ENCODE measurements around the gene PRDX1. TPM values are rescaled to one million over a fixed set of nuclear protein-coding genes. Genes with fewer than 3 reads are reported as not detected.

The PRDX1 gene
- total RNA-seq, 1 donor from 2014 or later: 297 TPM

DNA sequence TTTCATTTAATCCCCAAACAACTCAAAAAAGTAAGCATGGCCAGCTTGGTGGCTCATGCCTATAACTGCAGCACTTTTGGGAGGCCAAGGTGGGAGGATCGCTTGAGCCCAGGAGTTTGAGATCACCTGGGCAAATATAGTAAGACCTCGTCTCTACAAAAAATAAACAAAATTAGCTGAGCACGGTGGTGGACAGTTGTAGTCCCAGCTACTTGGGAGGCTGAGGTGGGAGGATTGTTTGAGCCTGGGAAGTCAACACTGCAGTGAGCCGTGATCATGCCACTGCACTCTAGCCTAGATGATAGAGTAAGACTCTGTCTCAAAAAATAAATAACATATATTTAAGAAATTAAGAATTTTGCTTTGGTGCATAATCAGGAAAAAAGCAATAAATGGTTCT, 22.8 kb upstream of the PRDX1 start:
- no peak overlapping the region for H3K27ac Mint-ChIP-seq (ENCODE audit: unreplicated experiment)
- H3K27me3 Mint-ChIP-seq (ENCODE audit: low read depth): no peaks in the 10 kb centered on the region
- H3K9me3 Mint-ChIP-seq (ENCODE audit: low read depth): no peaks in the 10 kb centered on the region
- DNase-seq (ENCODE audit: low spot score): no peak
- TF ChIP-seq, protein P1, sequence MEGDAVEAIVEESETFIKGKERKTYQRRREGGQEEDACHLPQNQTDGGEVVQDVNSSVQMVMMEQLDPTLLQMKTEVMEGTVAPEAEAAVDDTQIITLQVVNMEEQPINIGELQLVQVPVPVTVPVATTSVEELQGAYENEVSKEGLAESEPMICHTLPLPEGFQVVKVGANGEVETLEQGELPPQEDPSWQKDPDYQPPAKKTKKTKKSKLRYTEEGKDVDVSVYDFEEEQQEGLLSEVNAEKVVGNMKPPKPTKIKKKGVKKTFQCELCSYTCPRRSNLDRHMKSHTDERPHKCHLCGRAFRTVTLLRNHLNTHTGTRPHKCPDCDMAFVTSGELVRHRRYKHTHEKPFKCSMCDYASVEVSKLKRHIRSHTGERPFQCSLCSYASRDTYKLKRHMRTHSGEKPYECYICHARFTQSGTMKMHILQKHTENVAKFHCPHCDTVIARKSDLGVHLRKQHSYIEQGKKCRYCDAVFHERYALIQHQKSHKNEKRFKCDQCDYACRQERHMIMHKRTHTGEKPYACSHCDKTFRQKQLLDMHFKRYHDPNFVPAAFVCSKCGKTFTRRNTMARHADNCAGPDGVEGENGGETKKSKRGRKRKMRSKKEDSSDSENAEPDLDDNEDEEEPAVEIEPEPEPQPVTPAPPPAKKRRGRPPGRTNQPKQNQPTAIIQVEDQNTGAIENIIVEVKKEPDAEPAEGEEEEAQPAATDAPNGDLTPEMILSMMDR (IDR thresholded peaks at IDR 0.05): no peak
- no peak overlapping the region for H3K4me3 Mint-ChIP-seq (ENCODE audit: unreplicated experiment)
- H3K36me3 Mint-ChIP-seq (ENCODE audit: low read depth): no peaks in the 10 kb centered on the region
- H3K4me1 Mint-ChIP-seq (ENCODE audit: low read depth): no peaks in the 10 kb centered on the region

DNA sequence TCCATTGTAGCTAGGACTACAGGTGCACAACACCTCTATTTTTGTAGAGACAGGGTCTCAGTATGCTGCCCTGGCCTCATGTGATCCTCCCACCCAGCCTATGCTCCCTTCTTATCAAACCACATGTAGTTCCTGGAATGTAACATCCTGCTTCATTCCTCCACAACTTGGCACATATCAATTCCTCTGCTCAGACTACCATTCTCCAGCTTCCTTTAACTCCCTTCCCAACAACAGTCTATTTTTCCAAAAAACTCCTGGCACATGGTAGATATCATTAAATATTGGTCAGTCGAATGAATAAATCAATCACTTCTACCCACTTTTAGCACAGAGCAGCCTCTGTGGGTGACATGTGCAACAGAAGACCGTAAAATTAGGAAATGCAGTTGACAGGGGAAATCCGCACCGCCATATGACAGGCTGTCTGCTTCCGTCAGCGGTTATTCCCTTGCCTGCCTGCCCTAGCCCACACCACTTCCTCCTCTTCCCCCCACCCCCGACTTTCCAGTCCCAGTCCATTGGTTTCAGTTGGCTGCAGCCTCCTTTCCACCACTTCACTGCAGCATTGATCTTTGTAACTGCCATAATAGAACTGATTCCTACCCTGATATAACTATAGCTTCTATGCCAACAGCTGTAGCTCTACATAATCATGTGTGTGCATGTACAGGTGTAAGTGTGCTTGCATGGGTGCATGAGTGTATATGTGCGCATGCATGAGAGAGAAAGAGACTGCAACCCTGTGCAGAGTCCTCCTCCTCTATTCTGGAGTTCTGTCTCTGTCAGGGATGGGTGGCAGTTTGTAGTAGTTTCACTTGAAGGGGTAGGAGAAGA, 22.1 kb upstream of the PRDX1 start:
- H3K27me3 Mint-ChIP-seq (ENCODE audit: low read depth): no peaks in the 10 kb centered on the region
- no peak overlapping the region for H3K4me3 Mint-ChIP-seq (ENCODE audit: unreplicated experiment)
- H3K4me1 Mint-ChIP-seq (ENCODE audit: low read depth): no peaks in the 10 kb centered on the region
- no peak for DNase-seq (ENCODE audit: low spot score)
- TF ChIP-seq, protein P1 (IDR thresholded peaks at IDR 0.05): no peak
- H3K27ac Mint-ChIP-seq (ENCODE audit: unreplicated experiment): no peak overlapping the region
- H3K36me3 Mint-ChIP-seq (ENCODE audit: low read depth): no peaks in the 10 kb centered on the region
- no peaks in the 10 kb centered on the region for H3K9me3 Mint-ChIP-seq (ENCODE audit: low read depth)

DNA sequence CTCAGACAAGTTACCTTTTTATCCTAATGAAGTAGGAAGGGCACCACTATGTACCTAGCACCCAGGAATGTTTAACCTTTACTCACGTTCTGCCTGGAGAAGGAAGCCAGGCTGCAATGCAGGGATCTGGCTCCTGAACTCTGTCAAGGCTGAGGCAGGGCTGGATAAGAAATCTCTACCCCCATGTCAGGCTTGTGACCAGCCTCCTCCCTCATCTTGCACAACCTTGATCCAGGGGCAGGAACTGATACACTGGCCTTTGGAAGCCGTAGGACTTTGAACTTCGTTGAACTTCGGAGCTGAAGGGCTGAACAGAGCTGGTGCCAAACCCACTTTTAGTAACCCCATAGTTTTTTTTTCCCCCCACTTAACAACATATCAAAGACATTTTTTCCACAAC, 20.9 kb upstream of the PRDX1 start:
- Mint-ChIP-seq H3K4me3 (ENCODE audit: unreplicated experiment) (no peak overlapping the region), H3K4me1 (ENCODE audit: low read depth) (no peaks in the 10 kb centered on the region), H3K27ac (ENCODE audit: unreplicated experiment) (no peak overlapping the region), H3K36me3 (ENCODE audit: low read depth) (no peaks in the 10 kb centered on the region), H3K9me3 (ENCODE audit: low read depth) (no peaks in the 10 kb centered on the region), H3K27me3 (ENCODE audit: low read depth) (no peaks in the 10 kb centered on the region)
- TF ChIP-seq, protein P1 (IDR thresholded peaks at IDR 0.05): no peak
- DNase-seq (ENCODE audit: low spot score): no peak

DNA sequence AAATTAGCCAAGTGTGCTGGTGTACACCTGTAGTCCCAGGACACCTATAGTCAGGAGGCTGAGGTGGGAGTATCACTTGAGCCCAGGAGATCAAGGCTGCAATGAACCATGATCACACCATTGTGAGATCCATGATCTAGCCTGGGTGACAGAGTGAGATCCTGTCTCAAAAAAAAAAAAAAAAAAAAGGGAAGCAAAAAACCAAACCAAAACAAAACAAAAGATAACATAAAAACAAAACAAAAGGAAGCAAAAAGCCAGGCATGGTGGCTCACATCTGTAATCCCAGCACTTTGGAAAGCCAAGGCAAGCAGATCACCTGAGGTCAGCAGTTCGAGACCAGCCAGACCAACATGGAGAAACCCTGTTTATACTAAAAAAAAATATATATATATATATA, 19.5 kb upstream of the PRDX1 start:
- no peak for DNase-seq (ENCODE audit: low spot score)
- TF ChIP-seq, protein P1 (IDR thresholded peaks at IDR 0.05): no peak
- Mint-ChIP-seq H3K4me3 (ENCODE audit: unreplicated experiment) (no peak overlapping the region), H3K27ac (ENCODE audit: unreplicated experiment) (no peak overlapping the region), H3K4me1 (ENCODE audit: low read depth) (no peaks in the 10 kb centered on the region), H3K36me3 (ENCODE audit: low read depth) (no peaks in the 10 kb centered on the region), H3K27me3 (ENCODE audit: low read depth) (no peaks in the 10 kb centered on the region), H3K9me3 (ENCODE audit: low read depth) (no peaks in the 10 kb centered on the region)

DNA sequence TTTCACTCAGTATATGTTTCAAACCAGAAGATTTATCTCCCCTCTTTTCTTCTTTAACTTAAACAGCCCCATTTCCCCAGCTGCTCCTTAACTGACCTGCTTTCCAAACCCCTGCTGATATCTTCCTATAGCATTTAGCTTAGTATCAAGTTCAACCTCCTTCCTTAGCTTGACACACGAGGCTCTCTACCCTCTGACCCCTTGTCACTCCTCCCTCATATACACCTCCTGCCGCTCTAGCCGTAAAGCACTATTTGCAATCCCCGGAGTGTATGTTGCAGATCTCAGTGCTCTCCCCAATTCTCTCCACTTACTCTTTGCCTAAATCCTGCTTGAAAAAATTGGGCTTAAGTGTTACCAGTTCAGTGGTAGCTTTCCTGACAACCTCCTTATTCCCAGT, 15.2 kb upstream of the PRDX1 start:
- H3K27ac Mint-ChIP-seq (ENCODE audit: unreplicated experiment): no peak overlapping the region
- H3K4me3 Mint-ChIP-seq (ENCODE audit: unreplicated experiment): no peak overlapping the region
- no peaks in the 10 kb centered on the region for H3K27me3 Mint-ChIP-seq (ENCODE audit: low read depth)
- no peaks in the 10 kb centered on the region for H3K9me3 Mint-ChIP-seq (ENCODE audit: low read depth)
- TF ChIP-seq, protein P1 (IDR thresholded peaks at IDR 0.05): no peak
- no peak for DNase-seq (ENCODE audit: low spot score)
- no peaks in the 10 kb centered on the region for H3K36me3 Mint-ChIP-seq (ENCODE audit: low read depth)
- no peaks in the 10 kb centered on the region for H3K4me1 Mint-ChIP-seq (ENCODE audit: low read depth)

Measured in chondrocyte (in vitro differentiated cells).